ENCODE measurements around the gene DGLUCY.

- TF ChIP-seq CTCF (IDR thresholded peaks at IDR 0.05; ENCODE audit: poor library complexity): no peak
- TF ChIP-seq EZH2 (IDR thresholded peaks at IDR 0.05; ENCODE audit: borderline replicate concordance): no peak
- no peak for TF ChIP-seq EZH2phosphoT487 (IDR thresholded peaks at IDR 0.05; ENCODE audit: low read depth, severe bottlenecking, unreplicated experiment)
These were observed 144.2 kb downstream of the DGLUCY start for GRCh38 chr14:91258011-91258618.
